ENCODE results near the gene FXR2. TPM values are rescaled to one million over a fixed set of nuclear protein-coding genes. Genes with fewer than 3 reads are reported as not detected.

The FXR2 gene
- total RNA-seq, 1 experiment from 2014 or later: 36.4 TPM

- H4K91ac ChIP-seq (ENCODE audit: insufficient read length, low read depth, low read length): peak overlapping the region; percentile 60
- H3K56ac ChIP-seq (ENCODE audit: insufficient read length, low read depth, low read length): no peak overlapping the region
- peak overlapping the region; percentile 64; the same call in 1 of the 2 replicates for H3K4ac ChIP-seq (ENCODE audit: low read depth, low read length)
- no peak overlapping the region for H4K8ac ChIP-seq (replicated peaks; ENCODE audit: insufficient read length, low read depth, low read length)
- no peak overlapping the region for H2BK15ac ChIP-seq (ENCODE audit: low read depth, low read length)
- no peaks in the 10 kb centered on the region for H3K27me3 ChIP-seq (ENCODE audit: insufficient read depth, low read length)
- peaks cover 4% of the 10 kb centered on the region; the same call in 1 of the 2 replicates for H3K4me1 ChIP-seq (ENCODE audit: insufficient read depth, low read length)
- H3K79me1 ChIP-seq (ENCODE audit: insufficient read depth, low read depth, low read length, poor library complexity, severe bottlenecking): peaks cover 2% of the 10 kb centered on the region
- H3K23me2 ChIP-seq (ENCODE audit: insufficient read length, low read depth, low read length, poor library complexity, severe bottlenecking): peaks cover 5% of the 10 kb centered on the region
- peaks cover 10% of the 10 kb centered on the region for H3K27me3 Mint-ChIP-seq (ENCODE audit: low read depth)
- H3K79me2 ChIP-seq (ENCODE audit: insufficient read depth, low read length): peaks cover 21% of the 10 kb centered on the region; the same call in 1 of the 2 replicates
- peak overlapping the region; percentile 61 for H2BK120ac ChIP-seq (ENCODE audit: low read depth, low read length, poor library complexity, severe bottlenecking)
- no peak overlapping the region for H2AK5ac ChIP-seq (ENCODE audit: insufficient read length, low read length)
- H3K9me3 ChIP-seq (ENCODE audit: control insufficient read depth, low read depth, low read length): no peaks in the 10 kb centered on the region
- peak overlapping the region; percentile 88 for H3K4me2 ChIP-seq (ENCODE audit: insufficient read depth, insufficient read length, low read length)
- H3K4me1 Mint-ChIP-seq: peaks cover 39% of the 10 kb centered on the region in 2 experiments
- H3K14ac ChIP-seq (ENCODE audit: insufficient read depth, low read length): peak overlapping the region; percentile 96
- H3K36me3 Mint-ChIP-seq (ENCODE audit: insufficient read depth in 1 of 3, low read depth in 3 of 3): peaks cover 71 to 96% (median 87%) of the 10 kb centered on the region in 3 experiments
- no peak overlapping the region for H4K5ac ChIP-seq (ENCODE audit: insufficient read length, low read depth, low read length)
- H2BK5ac ChIP-seq (ENCODE audit: insufficient read length, low read length): peak overlapping the region; percentile 10
- peak overlapping the region; percentile 96 for H3K9ac ChIP-seq (ENCODE audit: extremely low read depth, insufficient read length, low read length)
- WGBS (ENCODE audit: extremely low coverage, insufficient read length, low lambda C conversion rate): no CpG with 5 or more reads among the region's 71 CpGs
- H3K27ac ChIP-seq (ENCODE audit: insufficient read length, low read depth, low read length): peak overlapping the region; percentile 31
- peak overlapping the region; percentile 98 for H3K4me3 Mint-ChIP-seq
- H3K9me3 Mint-ChIP-seq: peaks cover 3 to 7% of the 10 kb centered on the region in 2 experiments; a peak in 3 of 5 replicates
- peak overlapping the region; percentile 90 for H3K18ac ChIP-seq (ENCODE audit: insufficient read length, low read depth, low read length)
- no peak overlapping the region for H3T11ph ChIP-seq (ENCODE audit: low read length)
- no peak overlapping the region for H2BK20ac ChIP-seq (ENCODE audit: low read depth, low read length, poor library complexity, severe bottlenecking)
- no peak overlapping the region for H3K23ac ChIP-seq (ENCODE audit: insufficient read length, low read depth, low read length)
- no peak for TF ChIP-seq CTCF (conservative IDR thresholded peaks at IDR 0.05)
- H4K20me1 ChIP-seq (ENCODE audit: control insufficient read depth, insufficient read depth, insufficient read length): no peaks in the 10 kb centered on the region
- peak overlapping the region; percentile 99 to 100 (median 99) for H3K27ac Mint-ChIP-seq
- peak; percentile 90 for DNase-seq
- H2BK12ac ChIP-seq (ENCODE audit: insufficient read length, low read depth, low read length): no peak overlapping the region
- H2AFZ ChIP-seq (ENCODE audit: low read length): no peak overlapping the region
These were observed 41.2 kb downstream of the FXR2 start for GRCh38 chr17:7573324-7574080.

Data from H9 (cell line).